ENCODE data around the gene NGFR.
"Not testable (repeated sequence)": the region's sequence is repeated elsewhere in the genome, so short reads cannot be mapped to it uniquely, and the experiment has no call there.

NGFR gene

GRCh38 chr17:49496867-49497147, 1.7 kb downstream of the NGFR start:
- no peak for DNase-seq

GRCh38 chr17:49497148-49498028, 2.3 kb downstream of the NGFR start:
- DNase-seq = no peak

GRCh38 chr17:49498029-49498615, 3.0 kb downstream of the NGFR start:
- no peak for DNase-seq

- no peak for DNase-seq
Observed at GRCh38 chr17:49501496-49501895, 6.4 kb downstream of the NGFR start.

DNA sequence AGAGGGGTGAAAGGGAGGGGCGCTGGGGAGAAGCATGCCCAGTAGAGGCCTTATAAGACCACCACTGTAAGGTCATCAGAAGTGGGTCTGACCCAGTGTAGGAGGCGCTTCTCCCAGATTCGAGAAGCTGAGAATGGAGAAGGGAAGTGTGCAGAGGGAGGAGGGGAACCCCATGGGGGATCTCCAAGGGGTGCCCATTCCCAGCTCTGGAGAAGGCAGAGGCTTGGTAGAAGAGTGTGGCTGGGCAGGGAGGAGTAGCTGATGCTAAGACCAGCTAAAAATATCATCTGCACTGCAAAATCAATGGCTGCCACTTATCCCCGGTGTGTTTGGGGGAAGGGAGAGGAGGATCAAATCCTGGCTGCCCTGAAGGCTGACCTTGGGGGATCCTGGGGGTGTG, 7.2 kb downstream of the NGFR start:
- DNase-seq = no peak

- not testable (repeated sequence) for DNase-seq
Observed at GRCh38 chr17:49502680-49503079, 7.6 kb downstream of the NGFR start.

DNA sequence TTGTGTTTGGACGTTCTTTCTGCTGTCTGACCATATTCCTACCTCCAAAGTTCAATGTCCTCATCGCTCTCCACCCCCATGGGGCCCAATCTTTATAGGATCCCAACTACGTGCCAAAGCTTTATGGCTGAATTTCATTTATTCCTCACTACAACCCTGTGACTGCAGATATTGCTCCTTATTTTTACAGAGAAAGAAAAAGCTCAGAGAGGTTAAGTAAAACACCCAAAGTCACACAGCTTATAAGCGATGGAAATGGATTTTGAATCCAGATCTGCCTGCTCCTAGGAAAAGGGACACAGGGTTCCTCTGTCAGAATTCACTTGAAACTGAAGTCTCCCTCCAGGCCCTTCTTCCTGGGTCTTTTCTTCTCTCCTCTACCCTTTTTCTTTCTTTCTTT, 9.3 kb downstream of the NGFR start:
- DNase-seq = no peak

DNA sequence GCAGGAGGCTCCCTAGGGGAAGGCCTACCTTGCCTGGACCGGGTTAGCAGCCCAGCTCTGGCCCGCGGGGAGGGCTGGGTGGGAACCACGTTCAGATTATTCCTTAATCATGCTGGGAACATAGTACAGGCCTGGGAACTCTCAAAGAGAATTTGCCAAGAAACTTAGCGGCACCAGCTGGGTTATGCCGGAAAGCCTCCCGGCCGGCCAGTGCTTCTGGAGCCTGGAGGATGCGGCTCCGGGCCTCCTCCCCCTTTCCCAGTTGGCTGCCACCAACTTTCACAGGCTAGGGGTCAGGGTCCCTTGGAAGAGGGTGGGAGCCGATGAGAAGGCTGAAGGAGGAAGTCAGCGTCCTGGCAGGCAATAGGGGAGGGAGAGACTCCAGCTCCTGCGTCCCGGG, 10.8 kb downstream of the NGFR start:
- DNase-seq = no peak

GRCh38 chr17:49506282-49506681, 11.2 kb downstream of the NGFR start:
- no peak for DNase-seq

- no peak for DNase-seq
Observed at GRCh38 chr17:49508061-49508865, 13.2 kb downstream of the NGFR start.

- DNase-seq = no peak
Observed at GRCh38 chr17:49508866-49509587, 13.9 kb downstream of the NGFR start.

- DNase-seq = no peak
Observed at GRCh38 chr17:49509588-49509917, 14.5 kb downstream of the NGFR start.

- no peak for DNase-seq
Observed at GRCh38 chr17:49510059-49510719, 15.1 kb downstream of the NGFR start.

DNA sequence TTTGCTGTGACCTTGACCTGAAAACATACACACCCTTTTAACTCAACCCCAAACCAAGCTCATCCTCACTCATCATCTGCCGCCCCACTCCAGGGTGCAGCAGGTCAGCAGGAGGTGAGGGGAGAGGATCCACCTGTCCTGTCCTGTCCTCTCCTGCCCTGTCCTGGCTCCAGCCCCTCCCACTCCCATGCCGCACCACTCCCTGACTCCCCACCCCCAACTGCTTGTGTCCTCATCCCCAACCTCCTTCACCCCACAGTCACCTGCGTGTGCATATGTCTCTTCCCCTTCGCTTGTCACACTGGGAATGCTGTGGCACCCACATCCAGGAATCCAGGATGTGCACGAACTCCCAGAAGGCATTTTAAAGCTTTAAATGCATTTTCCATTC, 15.6 kb downstream of the NGFR start:
- DNase-seq = no peak

- no peak for DNase-seq
Observed at GRCh38 chr17:49511810-49512209, 16.7 kb downstream of the NGFR start.

DNA sequence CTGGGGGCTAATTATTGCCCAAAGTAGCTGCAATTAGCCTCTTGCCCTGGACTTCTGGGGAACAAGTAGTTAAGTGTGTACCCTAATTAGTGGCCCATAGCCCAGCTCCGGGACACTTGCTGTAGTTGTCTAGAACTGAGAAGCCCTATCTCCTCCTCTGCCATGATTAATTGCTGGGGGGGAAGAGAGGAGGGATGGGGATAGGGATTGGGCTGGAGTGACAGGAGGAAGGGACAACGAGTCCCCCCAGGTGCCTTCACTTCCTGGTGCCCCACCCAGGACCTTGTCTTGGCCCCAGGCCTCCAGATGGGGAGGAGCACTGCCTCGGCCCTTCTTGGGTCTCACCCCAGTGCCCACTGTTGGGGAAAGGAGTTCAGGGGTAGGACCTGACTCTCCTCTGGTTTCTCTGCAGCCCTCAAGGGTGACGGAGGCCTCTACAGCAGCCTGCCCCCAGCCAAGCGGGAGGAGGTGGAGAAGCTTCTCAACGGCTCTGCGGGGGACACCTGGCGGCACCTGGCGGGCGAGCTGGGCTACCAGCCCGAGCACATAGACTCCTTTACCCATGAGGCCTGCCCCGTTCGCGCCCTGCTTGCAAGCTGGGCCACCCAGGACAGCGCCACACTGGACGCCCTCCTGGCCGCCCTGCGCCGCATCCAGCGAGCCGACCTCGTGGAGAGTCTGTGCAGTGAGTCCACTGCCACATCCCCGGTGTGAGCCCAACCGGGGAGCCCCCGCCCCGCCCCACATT, 17.4 kb downstream of the NGFR start:
- no peak for DNase-seq

DNA sequence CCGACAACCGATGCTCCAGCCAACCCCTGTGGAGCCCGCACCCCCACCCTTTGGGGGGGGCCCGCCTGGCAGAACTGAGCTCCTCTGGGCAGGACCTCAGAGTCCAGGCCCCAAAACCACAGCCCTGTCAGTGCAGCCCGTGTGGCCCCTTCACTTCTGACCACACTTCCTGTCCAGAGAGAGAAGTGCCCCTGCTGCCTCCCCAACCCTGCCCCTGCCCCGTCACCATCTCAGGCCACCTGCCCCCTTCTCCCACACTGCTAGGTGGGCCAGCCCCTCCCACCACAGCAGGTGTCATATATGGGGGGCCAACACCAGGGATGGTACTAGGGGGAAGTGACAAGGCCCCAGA, 17.9 kb downstream of the NGFR start:
- DNase-seq = no peak

GRCh38 chr17:49513641-49514040, 18.5 kb downstream of the NGFR start:
- DNase-seq = no peak

DNA sequence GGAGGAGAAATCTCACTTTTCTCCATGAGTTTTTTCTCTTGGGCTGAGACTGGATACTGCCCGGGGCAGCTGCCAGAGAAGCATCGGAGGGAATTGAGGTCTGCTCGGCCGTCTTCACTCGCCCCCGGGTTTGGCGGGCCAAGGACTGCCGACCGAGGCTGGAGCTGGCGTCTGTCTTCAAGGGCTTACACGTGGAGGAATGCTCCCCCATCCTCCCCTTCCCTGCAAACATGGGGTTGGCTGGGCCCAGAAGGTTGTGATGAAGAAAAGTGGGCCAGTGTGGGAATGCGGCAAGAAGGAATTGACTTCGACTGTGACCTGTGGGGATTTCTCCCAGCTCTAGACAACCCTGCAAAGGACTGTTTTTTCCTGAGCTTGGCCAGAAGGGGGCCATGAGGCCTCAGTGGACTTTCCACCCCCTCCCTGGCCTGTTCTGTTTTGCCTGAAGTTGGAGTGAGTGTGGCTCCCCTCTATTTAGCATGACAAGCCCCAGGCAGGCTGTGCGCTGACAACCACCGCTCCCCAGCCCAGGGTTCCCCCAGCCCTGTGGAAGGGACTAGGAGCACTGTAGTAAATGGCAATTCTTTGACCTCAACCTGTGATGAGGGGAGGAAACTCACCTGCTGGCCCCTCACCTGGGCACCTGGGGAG, 19.1 kb downstream of the NGFR start:
- no peak for DNase-seq

DNA sequence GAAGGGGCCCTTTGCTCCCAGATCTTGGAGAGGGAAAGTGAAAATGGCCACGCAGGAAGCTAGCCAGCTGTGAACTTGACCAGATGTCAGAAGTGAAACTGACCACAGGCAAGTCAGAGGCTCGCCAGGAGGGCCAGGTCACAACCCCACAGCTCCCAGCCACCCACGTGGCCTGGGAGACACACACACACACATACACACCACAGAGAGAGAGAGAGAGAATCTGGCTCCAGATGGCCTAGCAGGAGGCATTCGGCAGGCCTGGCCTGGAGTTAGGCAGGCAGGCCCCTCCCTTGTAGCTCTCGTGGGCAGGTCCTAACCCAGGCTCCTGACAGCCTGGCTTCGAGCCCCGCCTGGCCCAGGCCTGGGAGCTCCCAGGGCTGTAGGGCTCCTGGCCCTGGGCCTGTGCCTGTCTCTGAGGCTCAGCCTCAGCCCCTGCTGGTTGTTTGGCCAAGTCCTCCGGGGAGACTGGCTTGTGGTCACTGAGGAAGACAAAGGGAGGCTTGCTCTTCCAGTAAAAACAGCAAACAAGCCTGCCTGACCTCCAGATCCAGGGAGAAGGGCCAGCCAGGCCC, 20.2 kb downstream of the NGFR start:
- peak; percentile 42 for DNase-seq

DNA sequence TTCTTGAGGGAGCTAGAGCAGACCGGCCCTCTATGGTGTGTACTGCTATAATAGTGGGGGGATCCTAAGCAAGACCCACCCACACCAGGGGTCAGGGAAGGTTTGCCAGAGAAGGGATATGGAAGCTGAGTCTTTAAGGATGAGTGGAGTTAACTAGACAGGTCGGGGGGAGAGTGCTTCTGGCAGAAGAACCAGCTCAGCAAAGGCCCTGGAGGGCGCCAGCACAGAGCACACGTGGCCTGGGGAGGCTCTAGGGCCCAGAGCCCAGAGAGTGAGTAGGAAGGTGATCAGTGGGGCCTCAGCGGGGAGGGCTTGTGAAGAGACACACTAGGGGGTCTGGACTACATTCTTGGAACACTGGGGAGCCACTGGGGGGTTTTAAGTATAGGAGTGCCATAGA, 21.1 kb downstream of the NGFR start:
- DNase-seq = no peak

All from CD4-positive, alpha-beta T cell treated with Interleukin-15 for 1 hour (primary cell).